GM23338 (cell line): ENCODE data around the gene WHAMM. TPM values are rescaled to one million over a fixed set of nuclear protein-coding genes. Genes with fewer than 3 reads are reported as not detected.

ENCODE experiments used
- ATAC-seq: fragments of 200-7000 bp; cut with Tn5 transposase; 3 replicates; pipeline ENCODE4 v1.9.1; 2020
- DNase-seq: peaks from one replicate; pipeline ENCODE4 v3.0.0-alpha.2; 2015; ENCODE audit warnings: low spot score
- H2AFZ ChIP-seq: fragments of 200-600 bp; sonication (generic); 2 replicates; pipeline ENCODE4 v1.8.0; 2016; ENCODE audit warnings: antibody characterized with exemption, mild to moderate bottlenecking, moderate library complexity
- H3F3A ChIP-seq: fragments of 200-600 bp; sonication (generic); replicated peaks from 2 replicates; pipeline ENCODE4 v1.8.0; 2017; ENCODE audit warnings: antibody characterized with exemption, mixed run types, low read depth
- H3K27ac ChIP-seq: fragments of 200-600 bp; sonication (generic); 2 replicates; pipeline ENCODE4 v1.6.1; 2016; ENCODE audit warnings: low read depth
- H3K27me3 ChIP-seq: fragments of 200-600 bp; sonication (generic); 2 replicates; pipeline ENCODE4 v1.8.0; 2016; ENCODE audit warnings: mild to moderate bottlenecking, mixed run types, moderate library complexity; ENCODE audit not compliant: insufficient read depth
- H3K36me3 ChIP-seq: fragments of 200-600 bp; sonication (generic); 2 replicates; pipeline ENCODE4 v1.8.0; 2016; ENCODE audit warnings: mild to moderate bottlenecking; ENCODE audit not compliant: insufficient read depth
- H3K4me1 ChIP-seq: fragments of 200-600 bp; sonication (generic); 2 replicates; pipeline ENCODE4 v1.8.0; 2016; ENCODE audit warnings: mild to moderate bottlenecking, moderate library complexity; ENCODE audit not compliant: insufficient read depth
- H3K4me2 ChIP-seq: fragments of 200-600 bp; sonication (generic); 2 replicates; pipeline ENCODE4 v1.7.1; 2017; ENCODE audit warnings: mixed run types
- H3K4me3 ChIP-seq: fragments of 200-600 bp; sonication (generic); 2 replicates; pipeline ENCODE4 v1.6.1; 2016; ENCODE audit warnings: mixed run types
- H3K79me2 ChIP-seq: fragments of 200-600 bp; sonication (generic); replicated peaks from 2 replicates; pipeline ENCODE4 v1.8.0; 2017; ENCODE audit warnings: mild to moderate bottlenecking; ENCODE audit not compliant: insufficient read depth
- H3K9me2 ChIP-seq: fragments of 200-600 bp; sonication (generic); 2 replicates; pipeline ENCODE4 v1.8.0; 2017; ENCODE audit not compliant: insufficient read depth
- H4K20me1 ChIP-seq: fragments of 200-600 bp; sonication (generic); replicated peaks from 2 replicates; pipeline ENCODE4 v1.8.0; 2017; ENCODE audit warnings: mild to moderate bottlenecking; ENCODE audit not compliant: insufficient read depth
- H3K27ac Mint-ChIP-seq: 2 replicates; pipeline ENCODE4 v1.8.0; 2020; ENCODE audit warnings: inconsistent platforms, mild to moderate bottlenecking, moderate library complexity, mixed read lengths
- H3K27me3 Mint-ChIP-seq: 3 replicates; pipeline ENCODE4 v1.8.0; 2022; ENCODE audit warnings: low read depth, mild to moderate bottlenecking, moderate library complexity, mixed read lengths, inconsistent platforms; ENCODE audit not compliant: insufficient read depth, poor library complexity
- H3K36me3 Mint-ChIP-seq: 3 replicates; pipeline ENCODE4 v1.8.0; 2021; ENCODE audit warnings: low read depth, mild to moderate bottlenecking, inconsistent platforms, moderate library complexity, mixed read lengths
- H3K4me1 Mint-ChIP-seq: 3 replicates; pipeline ENCODE4 v1.8.0; 2020; ENCODE audit warnings: mild to moderate bottlenecking, inconsistent platforms, mixed read lengths
- H3K4me3 Mint-ChIP-seq: 3 replicates; pipeline ENCODE4 v1.8.0; 2021; ENCODE audit warnings: moderate library complexity, mild to moderate bottlenecking, inconsistent platforms, mixed read lengths
- H3K9me3 Mint-ChIP-seq: 3 replicates; pipeline ENCODE4 v1.8.0; 2020; ENCODE audit warnings: moderate library complexity, mild to moderate bottlenecking, inconsistent platforms, mixed read lengths
- CREB1 ChIP-seq: fragments of 250-450 bp; sonication (Bioruptor Pico); IDR thresholded peaks from 2 replicates; pipeline ENCODE4 v1.5.0; 2020; ENCODE audit warnings: low read depth, mild to moderate bottlenecking, moderate library complexity
- CTCF ChIP-seq, 2 experiments: fragments of 200-600 bp in 1 of 2; sonication (generic) in 1 of 2; conservative IDR thresholded peaks; 2 replicates each; pipeline versions ENCODE4 v1.5.1 to v1.6.1; 2016 to 2017; ENCODE audit warnings: antibody characterized with exemption in 2 of 2, low read depth in 2 of 2, mild to moderate bottlenecking in 2 of 2, moderate library complexity in 1 of 2
- EZH2 ChIP-seq: fragments of 200-600 bp; sonication (generic); IDR thresholded peaks from one replicate; pipeline ENCODE4 v1.8.0; 2017; ENCODE audit warnings: antibody characterized with exemption, mild to moderate bottlenecking, low read depth; ENCODE audit not compliant: unreplicated experiment
- EZH2phosphoT487 ChIP-seq: fragments of 200-600 bp; sonication (generic); IDR thresholded peaks from one replicate; pipeline ENCODE4 v1.8.1; 2018; ENCODE audit warnings: antibody characterized with exemption; ENCODE audit not compliant: unreplicated experiment
- JUNB ChIP-seq: IDR thresholded peaks from one replicate; pipeline ENCODE4 v1.6.1; 2016; ENCODE audit warnings: antibody characterized with exemption; ENCODE audit not compliant: unreplicated experiment
- NANOG ChIP-seq: IDR thresholded peaks from 2 replicates; pipeline ENCODE4 v1.6.1; 2016; ENCODE audit warnings: antibody characterized with exemption, borderline replicate concordance
- POLR2AphosphoS5 ChIP-seq: IDR thresholded peaks from 2 replicates; pipeline ENCODE4 v1.6.1; 2016; ENCODE audit warnings: antibody characterized with exemption, low read depth
- REST ChIP-seq: IDR thresholded peaks from one replicate; pipeline ENCODE4 v1.6.1; 2018; ENCODE audit warnings: antibody characterized with exemption; ENCODE audit not compliant: unreplicated experiment
- STAT1 ChIP-seq: IDR thresholded peaks from one replicate; pipeline ENCODE4 v1.6.1; 2016; ENCODE audit warnings: antibody characterized with exemption; ENCODE audit not compliant: unreplicated experiment
- ZNF114 ChIP-seq: fragments of 250-450 bp; sonication (Bioruptor Pico); IDR thresholded peaks from 2 replicates; pipeline ENCODE4 v1.5.0; 2020; ENCODE audit warnings: mild to moderate bottlenecking, moderate library complexity
- ZNF331 ChIP-seq: fragments of 250-450 bp; sonication (Bioruptor Pico); IDR thresholded peaks from 2 replicates; pipeline ENCODE4 v1.5.0; 2020; ENCODE audit warnings: low read depth, mild to moderate bottlenecking, moderate library complexity
- polyA plus RNA-seq: library from polyadenylated mRNA; unstranded; fragments of >200 nt; fragmentation: Nextera tagmentation; extraction: Ambion mirVana; gene quantifications from 2 replicates; pipeline ENCODE4 v1.2.1, GENCODE V29; 2016
- total RNA-seq: library from RNA; depleted of rRNA; stranded (reverse); fragments of >200 nt; shearing (Covaris generic); gene quantifications from 2 replicates; pipeline ENCODE4 v1.2.3, GENCODE V29; 2014
- TF ChIP-seq, protein P1 (sequence below): IDR thresholded peaks from 2 replicates; pipeline ENCODE4 v1.6.1; 2016; ENCODE audit warnings: antibody characterized with exemption
- TF ChIP-seq, protein P2 (sequence below): fragments of 250-450 bp; sonication (Bioruptor Pico); IDR thresholded peaks from 2 replicates; pipeline ENCODE4 v1.5.0; 2020; ENCODE audit warnings: mild to moderate bottlenecking, moderate library complexity

WHAMM gene
- total and polyA plus RNA-seq, 2 experiments from 2014 or later, result 2.2 to 4.1 TPM

DNA sequence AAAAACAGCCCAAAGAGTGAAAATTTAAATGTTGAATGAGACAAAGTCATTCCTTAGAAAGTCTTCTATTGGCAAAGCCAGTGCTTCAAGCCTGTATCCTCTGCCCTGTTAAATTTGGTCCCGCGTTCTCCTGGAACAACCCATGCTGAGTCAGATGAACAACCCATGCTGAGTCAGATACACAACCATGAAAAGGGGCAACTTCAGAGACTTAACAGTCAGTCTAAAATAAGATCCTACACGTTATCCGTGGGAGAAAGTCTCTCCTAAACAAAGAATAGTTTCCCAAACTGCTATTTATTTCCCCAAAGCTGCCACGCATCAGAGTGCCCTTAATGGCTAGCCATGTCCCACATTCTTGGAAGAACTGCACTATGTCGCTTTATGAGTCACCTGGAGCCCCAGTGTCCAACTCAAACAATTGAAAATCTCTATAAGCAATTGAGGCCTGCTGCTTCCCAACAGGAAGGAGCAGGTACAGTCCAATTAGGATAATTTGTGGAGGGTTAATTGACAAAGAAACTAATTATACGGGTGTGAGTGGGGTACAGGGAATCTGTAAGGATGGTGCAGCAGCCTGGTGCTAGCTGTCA lies 66.1 kb downstream of the WHAMM start:
- Histone ChIP-seq H3F3A (no peaks in the 10 kb centered on the region), H3K4me1 (no peaks in the 10 kb centered on the region), H3K9me2 (no peaks in the 10 kb centered on the region), H3K27ac (no peak overlapping the region), H3K36me3 (no peaks in the 10 kb centered on the region), H3K79me2 (no peaks in the 10 kb centered on the region), H2AFZ (no peak overlapping the region), H3K4me2 (no peak overlapping the region), H3K4me3 (no peak overlapping the region), H4K20me1 (no peaks in the 10 kb centered on the region), H3K27me3 (no peaks in the 10 kb centered on the region)
- ATAC-seq (no peak), DNase-seq (no peak)
- TF ChIP-seq NANOG (no peak), POLR2AphosphoS5 (no peak), CREB1 (CRISPR knock-in tag) (no peak), JUNB (no peak), CTCF (conservative IDR thresholded peaks at IDR 0.05; ENCODE audit: low read depth in 2 of 2) (no peak), STAT1 (no peak), ZNF114 (CRISPR knock-in tag) (no peak), ZNF331 (CRISPR knock-in tag) (no peak), EZH2 (no peak), REST (no peak), EZH2phosphoT487 (no peak)
- TF ChIP-seq, protein P1, sequence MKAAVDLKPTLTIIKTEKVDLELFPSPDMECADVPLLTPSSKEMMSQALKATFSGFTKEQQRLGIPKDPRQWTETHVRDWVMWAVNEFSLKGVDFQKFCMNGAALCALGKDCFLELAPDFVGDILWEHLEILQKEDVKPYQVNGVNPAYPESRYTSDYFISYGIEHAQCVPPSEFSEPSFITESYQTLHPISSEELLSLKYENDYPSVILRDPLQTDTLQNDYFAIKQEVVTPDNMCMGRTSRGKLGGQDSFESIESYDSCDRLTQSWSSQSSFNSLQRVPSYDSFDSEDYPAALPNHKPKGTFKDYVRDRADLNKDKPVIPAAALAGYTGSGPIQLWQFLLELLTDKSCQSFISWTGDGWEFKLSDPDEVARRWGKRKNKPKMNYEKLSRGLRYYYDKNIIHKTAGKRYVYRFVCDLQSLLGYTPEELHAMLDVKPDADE, result no peak
- TF ChIP-seq, protein P2, sequence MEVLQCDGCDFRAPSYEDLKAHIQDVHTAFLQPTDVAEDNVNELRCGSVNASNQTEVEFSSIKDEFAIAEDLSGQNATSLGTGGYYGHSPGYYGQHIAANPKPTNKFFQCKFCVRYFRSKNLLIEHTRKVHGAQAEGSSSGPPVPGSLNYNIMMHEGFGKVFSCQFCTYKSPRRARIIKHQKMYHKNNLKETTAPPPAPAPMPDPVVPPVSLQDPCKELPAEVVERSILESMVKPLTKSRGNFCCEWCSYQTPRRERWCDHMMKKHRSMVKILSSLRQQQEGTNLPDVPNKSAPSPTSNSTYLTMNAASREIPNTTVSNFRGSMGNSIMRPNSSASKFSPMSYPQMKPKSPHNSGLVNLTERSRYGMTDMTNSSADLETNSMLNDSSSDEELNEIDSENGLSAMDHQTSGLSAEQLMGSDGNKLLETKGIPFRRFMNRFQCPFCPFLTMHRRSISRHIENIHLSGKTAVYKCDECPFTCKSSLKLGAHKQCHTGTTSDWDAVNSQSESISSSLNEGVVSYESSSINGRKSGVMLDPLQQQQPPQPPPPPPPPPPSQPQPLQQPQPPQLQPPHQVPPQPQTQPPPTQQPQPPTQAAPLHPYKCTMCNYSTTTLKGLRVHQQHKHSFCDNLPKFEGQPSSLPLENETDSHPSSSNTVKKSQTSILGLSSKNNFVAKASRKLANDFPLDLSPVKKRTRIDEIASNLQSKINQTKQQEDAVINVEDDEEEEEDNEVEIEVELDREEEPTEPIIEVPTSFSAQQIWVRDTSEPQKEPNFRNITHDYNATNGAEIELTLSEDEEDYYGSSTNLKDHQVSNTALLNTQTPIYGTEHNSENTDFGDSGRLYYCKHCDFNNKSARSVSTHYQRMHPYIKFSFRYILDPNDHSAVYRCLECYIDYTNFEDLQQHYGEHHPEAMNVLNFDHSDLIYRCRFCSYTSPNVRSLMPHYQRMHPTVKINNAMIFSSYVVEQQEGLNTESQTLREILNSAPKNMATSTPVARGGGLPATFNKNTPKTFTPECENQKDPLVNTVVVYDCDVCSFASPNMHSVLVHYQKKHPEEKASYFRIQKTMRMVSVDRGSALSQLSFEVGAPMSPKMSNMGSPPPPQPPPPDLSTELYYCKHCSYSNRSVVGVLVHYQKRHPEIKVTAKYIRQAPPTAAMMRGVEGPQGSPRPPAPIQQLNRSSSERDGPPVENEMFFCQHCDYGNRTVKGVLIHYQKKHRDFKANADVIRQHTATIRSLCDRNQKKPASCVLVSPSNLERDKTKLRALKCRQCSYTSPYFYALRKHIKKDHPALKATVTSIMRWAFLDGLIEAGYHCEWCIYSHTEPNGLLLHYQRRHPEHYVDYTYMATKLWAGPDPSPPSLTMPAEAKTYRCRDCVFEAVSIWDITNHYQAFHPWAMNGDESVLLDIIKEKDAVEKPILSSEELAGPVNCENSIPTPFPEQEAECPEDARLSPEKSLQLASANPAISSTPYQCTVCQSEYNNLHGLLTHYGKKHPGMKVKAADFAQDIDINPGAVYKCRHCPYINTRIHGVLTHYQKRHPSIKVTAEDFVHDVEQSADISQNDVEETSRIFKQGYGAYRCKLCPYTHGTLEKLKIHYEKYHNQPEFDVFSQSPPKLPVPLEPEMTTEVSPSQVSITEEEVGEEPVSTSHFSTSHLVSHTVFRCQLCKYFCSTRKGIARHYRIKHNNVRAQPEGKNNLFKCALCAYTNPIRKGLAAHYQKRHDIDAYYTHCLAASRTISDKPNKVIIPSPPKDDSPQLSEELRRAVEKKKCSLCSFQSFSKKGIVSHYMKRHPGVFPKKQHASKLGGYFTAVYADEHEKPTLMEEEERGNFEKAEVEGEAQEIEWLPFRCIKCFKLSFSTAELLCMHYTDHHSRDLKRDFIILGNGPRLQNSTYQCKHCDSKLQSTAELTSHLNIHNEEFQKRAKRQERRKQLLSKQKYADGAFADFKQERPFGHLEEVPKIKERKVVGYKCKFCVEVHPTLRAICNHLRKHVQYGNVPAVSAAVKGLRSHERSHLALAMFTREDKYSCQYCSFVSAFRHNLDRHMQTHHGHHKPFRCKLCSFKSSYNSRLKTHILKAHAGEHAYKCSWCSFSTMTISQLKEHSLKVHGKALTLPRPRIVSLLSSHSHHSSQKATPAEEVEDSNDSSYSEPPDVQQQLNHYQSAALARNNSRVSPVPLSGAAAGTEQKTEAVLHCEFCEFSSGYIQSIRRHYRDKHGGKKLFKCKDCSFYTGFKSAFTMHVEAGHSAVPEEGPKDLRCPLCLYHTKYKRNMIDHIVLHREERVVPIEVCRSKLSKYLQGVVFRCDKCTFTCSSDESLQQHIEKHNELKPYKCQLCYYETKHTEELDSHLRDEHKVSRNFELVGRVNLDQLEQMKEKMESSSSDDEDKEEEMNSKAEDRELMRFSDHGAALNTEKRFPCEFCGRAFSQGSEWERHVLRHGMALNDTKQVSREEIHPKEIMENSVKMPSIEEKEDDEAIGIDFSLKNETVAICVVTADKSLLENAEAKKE, result no peak
- no peaks in the 10 kb centered on the region; the same call in 2 of the 3 replicates for H3K36me3 Mint-ChIP-seq
- H3K4me3 Mint-ChIP-seq, result no peak overlapping the region
- H3K4me1 Mint-ChIP-seq, result peaks cover 2% of the 10 kb centered on the region
- no peak overlapping the region; the same call in 1 of the 2 replicates for H3K27ac Mint-ChIP-seq
- no peaks in the 10 kb centered on the region for H3K9me3 Mint-ChIP-seq
- H3K27me3 Mint-ChIP-seq, result peaks cover 1% of the 10 kb centered on the region
